DND-41 (cell line): ENCODE measurements around the gene EDIL3.
"Not testable (repeated sequence)": the region's sequence is repeated elsewhere in the genome, so short reads cannot be mapped to it uniquely, and the experiment has no call there.

Experiments
- CTCF ChIP-seq: IDR thresholded peaks from 2 replicates; pipeline ENCODE4 v1.5.1; 2012; ENCODE audit warnings: borderline replicate concordance, low read length, moderate library complexity, mild to moderate bottlenecking; ENCODE audit not compliant: poor library complexity, severe bottlenecking; ENCODE audit errors: extremely low read depth
- EZH2 ChIP-seq: IDR thresholded peaks from 3 replicates; pipeline ENCODE4 v1.6.1; 2012; ENCODE audit warnings: borderline replicate concordance, low read depth, mild to moderate bottlenecking, moderate library complexity, low read length, inconsistent platforms; ENCODE audit not compliant: severe bottlenecking

- TF ChIP-seq CTCF, EZH2: not testable (repeated sequence)
Observed at GRCh38 chr5:84317826-84318225, 66.9 kb downstream of the EDIL3 start.
